Testis (tissue), 2 donors: ENCODE measurements around the gene DGCR8.

ENCODE experiments used
- POLR2A ChIP-seq: fragments of 450-650 bp; IDR thresholded peaks from one replicate; pipeline ENCODE4 v1.6.1; 2017; ENCODE audit warnings: antibody characterized with exemption, mild to moderate bottlenecking, moderate library complexity
- TF ChIP-seq, protein P1 (sequence below), 3 experiments: fragments of 450-650 bp in 2 of 3; fragments of 200-600 bp in 1 of 3; sonication (generic) in 1 of 3; IDR thresholded peaks; one replicate each; pipeline ENCODE4 v1.5.1; 2016 to 2019; ENCODE audit warnings: antibody characterized with exemption in 3 of 3, mild to moderate bottlenecking in 2 of 3, moderate library complexity in 1 of 3

DNA sequence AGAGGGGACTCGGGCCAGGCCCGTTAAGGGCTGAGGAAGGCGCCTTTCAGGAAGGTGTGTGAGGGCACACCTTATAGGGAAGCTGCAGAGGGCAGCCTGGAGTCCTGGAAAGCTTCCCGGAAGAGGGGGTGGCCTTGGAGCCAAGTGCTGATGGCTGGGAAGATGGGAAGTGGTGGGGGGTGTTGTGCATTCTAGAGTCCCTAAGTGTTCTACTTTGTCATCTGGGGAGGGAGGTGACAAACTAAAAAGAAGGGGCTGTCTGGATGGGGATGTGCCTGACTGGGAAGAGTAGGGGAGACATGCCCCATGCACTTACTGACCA is 58.3 kb downstream of the DGCR8 start:
- TF ChIP-seq, protein P1, sequence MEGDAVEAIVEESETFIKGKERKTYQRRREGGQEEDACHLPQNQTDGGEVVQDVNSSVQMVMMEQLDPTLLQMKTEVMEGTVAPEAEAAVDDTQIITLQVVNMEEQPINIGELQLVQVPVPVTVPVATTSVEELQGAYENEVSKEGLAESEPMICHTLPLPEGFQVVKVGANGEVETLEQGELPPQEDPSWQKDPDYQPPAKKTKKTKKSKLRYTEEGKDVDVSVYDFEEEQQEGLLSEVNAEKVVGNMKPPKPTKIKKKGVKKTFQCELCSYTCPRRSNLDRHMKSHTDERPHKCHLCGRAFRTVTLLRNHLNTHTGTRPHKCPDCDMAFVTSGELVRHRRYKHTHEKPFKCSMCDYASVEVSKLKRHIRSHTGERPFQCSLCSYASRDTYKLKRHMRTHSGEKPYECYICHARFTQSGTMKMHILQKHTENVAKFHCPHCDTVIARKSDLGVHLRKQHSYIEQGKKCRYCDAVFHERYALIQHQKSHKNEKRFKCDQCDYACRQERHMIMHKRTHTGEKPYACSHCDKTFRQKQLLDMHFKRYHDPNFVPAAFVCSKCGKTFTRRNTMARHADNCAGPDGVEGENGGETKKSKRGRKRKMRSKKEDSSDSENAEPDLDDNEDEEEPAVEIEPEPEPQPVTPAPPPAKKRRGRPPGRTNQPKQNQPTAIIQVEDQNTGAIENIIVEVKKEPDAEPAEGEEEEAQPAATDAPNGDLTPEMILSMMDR (IDR thresholded peaks at IDR 0.05), result no peak
- TF ChIP-seq POLR2A, result no peak
